HEK293T (cell line): ENCODE data around the gene SEC23IP.
"Not testable (repeated sequence)": the region's sequence is repeated elsewhere in the genome, so short reads cannot be mapped to it uniquely, and the experiment has no call there.

ENCODE experiments used
- CTCF ChIA-PET: fragments of 350-600 bp; formaldehyde crosslinking; extraction: SDS; loops from one replicate; lab custom pipeline; 2021; ENCODE audit warnings: antibody characterized with exemption, inconsistent platforms; lab: Yijun Ruan, JAX
- POLR2A ChIA-PET: fragments of 350-600 bp; formaldehyde crosslinking; extraction: SDS; loops from one replicate; lab custom pipeline; 2020; ENCODE audit warnings: antibody characterized with exemption, inconsistent platforms; lab: Yijun Ruan, JAX
- DNase-seq: peaks from one replicate; pipeline ENCODE4 v3.0.0; 2012; ENCODE audit warnings: mixed read lengths; ENCODE audit errors: extremely low spot score
- ARNT ChIP-seq: fragments of 450-650 bp; IDR thresholded peaks from 2 replicates; pipeline ENCODE4 v1.6.1; 2017; ENCODE audit warnings: mild to moderate bottlenecking
- BHLHE40 ChIP-seq: fragments of 450-650 bp; IDR thresholded peaks from 2 replicates; pipeline ENCODE4 v1.6.1; 2016; ENCODE audit warnings: mild to moderate bottlenecking, moderate library complexity, borderline replicate concordance
- CTBP1 ChIP-seq: fragments of 450-650 bp; IDR thresholded peaks from 2 replicates; pipeline ENCODE4 v1.6.1; 2016; ENCODE audit warnings: borderline replicate concordance
- ELF4 ChIP-seq: fragments of 450-650 bp; IDR thresholded peaks from 2 replicates; pipeline ENCODE4 v1.6.1; 2017; ENCODE audit warnings: antibody characterized with exemption
- FOXA1 ChIP-seq: fragments of 450-650 bp; IDR thresholded peaks from 2 replicates; pipeline ENCODE4 v1.6.1; 2016; ENCODE audit warnings: mild to moderate bottlenecking
- FOXK2 ChIP-seq: fragments of 450-650 bp; IDR thresholded peaks from 2 replicates; pipeline ENCODE4 v1.6.1; 2016; ENCODE audit warnings: mild to moderate bottlenecking
- FOXM1 ChIP-seq: fragments of 450-650 bp; IDR thresholded peaks from 2 replicates; pipeline ENCODE4 v1.6.1; 2017; ENCODE audit warnings: mild to moderate bottlenecking, borderline replicate concordance
- HDGF ChIP-seq: fragments of 450-650 bp; IDR thresholded peaks from 2 replicates; pipeline ENCODE4 v1.6.1; 2017; ENCODE audit warnings: antibody characterized with exemption, borderline replicate concordance
- L3MBTL2 ChIP-seq: fragments of 450-650 bp; conservative IDR thresholded peaks from 2 replicates; pipeline ENCODE4 v1.6.1; 2016; ENCODE audit warnings: mild to moderate bottlenecking
- LEF1 ChIP-seq: fragments of 450-650 bp; IDR thresholded peaks from 2 replicates; pipeline ENCODE4 v1.6.1; 2017; ENCODE audit warnings: mild to moderate bottlenecking, borderline replicate concordance
- NFRKB ChIP-seq: fragments of 450-650 bp; IDR thresholded peaks from 2 replicates; pipeline ENCODE4 v1.6.1; 2016; ENCODE audit warnings: mild to moderate bottlenecking, moderate library complexity
- PKNOX1 ChIP-seq: fragments of 450-650 bp; IDR thresholded peaks from 2 replicates; pipeline ENCODE4 v1.6.1; 2016
- SP1 ChIP-seq: fragments of 450-650 bp; IDR thresholded peaks from 2 replicates; pipeline ENCODE4 v1.6.1; 2017
- SUZ12 ChIP-seq: fragments of 450-650 bp; IDR thresholded peaks from 2 replicates; pipeline ENCODE4 v1.6.1; 2016; ENCODE audit warnings: mild to moderate bottlenecking
- TARDBP ChIP-seq: fragments of 450-650 bp; IDR thresholded peaks from 2 replicates; pipeline ENCODE4 v1.6.1; 2016
- ZNF384 ChIP-seq: fragments of 450-650 bp; IDR thresholded peaks from 2 replicates; pipeline ENCODE4 v1.6.1; 2016

The SEC23IP gene

GRCh38 chr10:119878524-119878923 is 14.0 kb upstream of the SEC23IP start:
- DNase-seq: no peak
- ChIA-PET POLR2A (no interaction called here), CTCF (no interaction called here)
- no peak for TF ChIP-seq SP1
- TF ChIP-seq LEF1: no peak
- no peak for TF ChIP-seq ARNT
- no peak for TF ChIP-seq FOXM1
- no peak for TF ChIP-seq ZNF384
- no peak for TF ChIP-seq BHLHE40
- TF ChIP-seq PKNOX1: no peak
- no peak for TF ChIP-seq FOXK2
- no peak for TF ChIP-seq HDGF
- TF ChIP-seq CTBP1: no peak
- no peak for TF ChIP-seq L3MBTL2
- TF ChIP-seq FOXA1: no peak
- TF ChIP-seq ELF4: no peak
- TF ChIP-seq SUZ12: no peak
- TF ChIP-seq NFRKB: no peak
- TF ChIP-seq TARDBP: no peak

- POLR2A ChIA-PET: interaction anchor here (1.6 to 1.8 kb wide), 2 partner anchors 8 to 11 kb away, joined by 7 to 8 read pairs; partner anchors contain the start of genes MCMBP and SEC23IP
- DNase-seq, CTCF ChIA-PET: not testable (repeated sequence)
Observed at GRCh38 chr10:119883901-119884611, 8.5 kb upstream of the SEC23IP start.

- DNase-seq, CTCF ChIA-PET: not testable (repeated sequence)
- POLR2A ChIA-PET: interaction anchor here (2.2 kb wide), 1 partner anchor 14 kb away, joined by 10 read pairs; the partner anchor contains the start of gene MCMBP
Observed at GRCh38 chr10:119886070-119886469, 6.5 kb upstream of the SEC23IP start.

- CTCF ChIA-PET, DNase-seq, POLR2A ChIA-PET: not testable (repeated sequence)
Observed at GRCh38 chr10:119888715-119889114, 3.8 kb upstream of the SEC23IP start.

- CTCF ChIA-PET, DNase-seq: not testable (repeated sequence)
- POLR2A ChIA-PET: interaction anchor here (1.6 kb wide), 1 partner anchor 16 kb away, joined by 13 read pairs; the partner anchor contains the start of gene MCMBP
Observed at GRCh38 chr10:119889201-119889600, 3.3 kb upstream of the SEC23IP start.

GRCh38 chr10:119890307-119890706 is 2.2 kb upstream of the SEC23IP start:
- CTCF ChIA-PET, DNase-seq: not testable (repeated sequence)
- POLR2A ChIA-PET: interaction anchor here (0.6 to 1.6 kb wide), 2 partner anchors 17 to 164 kb away, joined by 3 to 13 read pairs; partner anchors contain the start of genes INPP5F and MCMBP

- ChIA-PET CTCF (interaction anchor here (1.2 kb wide), 1 partner anchor 20 kb away, joined by 3 read pairs; no protein-coding TSS in a partner anchor), POLR2A (interaction anchor here (0.6 to 1.4 kb wide), 19 partner anchors 8 to 283 kb away, joined by 3 to 28 read pairs (median 3); partner anchors contain the start of genes BAG3, INPP5F and MCMBP)
- not testable (repeated sequence) for DNase-seq
Observed at GRCh38 chr10:119891849-119892187, 712 bp upstream of the SEC23IP start.

GRCh38 chr10:119893074-119893473 is 544 bp downstream of the SEC23IP start:
- ChIA-PET POLR2A (interaction anchor here (1.0 to 1.4 kb wide), 16 partner anchors 8 to 686 kb away, joined by 3 to 28 read pairs (median 4); partner anchors contain the start of genes INPP5F and MCMBP), CTCF (no interaction called here)
- TF ChIP-seq ZNF384 (peak; percentile 59; the same call in 1 of the 2 replicates), TARDBP (no peak)
- DNase-seq: no peak

GRCh38 chr10:119893845-119894427 is 1.4 kb downstream of the SEC23IP start:
- no peak for DNase-seq
- ChIA-PET POLR2A (interaction anchor here (1.3 kb wide), 1 partner anchor 687 kb away, joined by 3 read pairs; no protein-coding TSS in a partner anchor), CTCF (no interaction called here)
- TF ChIP-seq ELF4: no peak
- TF ChIP-seq CTBP1: no peak
- TF ChIP-seq SP1: no peak
- no peak for TF ChIP-seq TARDBP
